Activated naive CD4-positive, alpha-beta T cell treated with Interleukin-2 at 50 U/mL for 16 hours (primary cell): ENCODE data around the gene ANKS1B.

Experiments
- DNase-seq: peaks from one replicate; pipeline ENCODE4 v3.0.0-alpha.2; 2020

ANKS1B gene

DNA sequence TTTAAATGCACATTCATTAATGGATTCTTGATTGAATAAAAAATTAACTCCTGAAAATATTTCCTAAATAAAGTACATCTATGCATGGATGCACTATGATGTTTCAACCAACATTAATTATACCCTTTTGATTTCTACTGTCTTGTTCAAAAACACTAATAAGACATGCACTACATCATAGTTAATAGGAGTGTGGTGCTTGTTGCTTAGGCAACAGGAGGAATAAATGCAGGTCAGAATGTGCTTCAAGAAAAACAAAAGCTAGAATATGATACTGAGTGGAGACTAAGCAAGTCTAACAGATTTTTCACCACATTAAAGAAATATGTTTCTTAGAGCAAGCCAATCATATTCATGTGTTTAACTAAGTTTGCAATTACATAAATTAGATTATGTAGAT lies 833.0 kb downstream of the ANKS1B start:
- no peak for DNase-seq

DNA sequence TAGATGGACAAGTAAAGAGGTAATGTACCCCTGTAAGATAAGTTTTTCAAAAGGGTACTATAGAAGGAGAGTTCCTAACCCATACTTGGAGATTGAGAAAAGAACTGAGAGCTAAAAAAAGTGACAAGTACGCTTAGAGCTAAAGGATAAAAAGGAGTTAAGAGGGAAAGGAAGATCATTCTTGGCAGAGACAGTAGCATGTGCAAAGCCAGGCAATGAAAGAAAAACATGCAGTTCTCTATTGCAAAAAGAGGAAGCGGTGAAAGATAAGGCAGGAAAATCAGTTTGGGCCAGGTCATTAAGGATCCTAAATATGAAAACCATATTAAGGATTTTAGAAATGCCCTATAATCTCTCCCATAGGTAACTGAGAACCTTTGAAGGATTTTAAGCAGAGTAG lies 837.6 kb downstream of the ANKS1B start:
- no peak for DNase-seq

DNA sequence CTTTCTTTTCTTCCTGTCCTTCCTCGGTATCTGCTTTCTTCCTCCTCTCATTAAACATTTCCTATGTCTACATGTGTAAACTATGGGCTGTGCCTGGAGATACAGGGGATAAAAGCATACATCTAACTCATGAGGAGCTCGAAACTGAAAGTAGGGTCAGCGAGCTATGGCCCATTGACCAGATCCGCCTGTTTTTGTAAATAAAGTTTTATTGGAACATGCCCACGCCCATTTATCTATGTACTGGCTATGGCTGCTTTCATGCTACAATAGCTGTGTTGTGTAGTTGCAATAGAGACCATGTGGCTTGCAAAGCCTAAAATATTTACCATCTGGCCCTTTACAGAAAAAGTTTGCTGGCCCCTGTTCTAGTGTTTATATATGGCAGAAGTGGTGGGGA lies 838.0 kb downstream of the ANKS1B start:
- DNase-seq: no peak

DNA sequence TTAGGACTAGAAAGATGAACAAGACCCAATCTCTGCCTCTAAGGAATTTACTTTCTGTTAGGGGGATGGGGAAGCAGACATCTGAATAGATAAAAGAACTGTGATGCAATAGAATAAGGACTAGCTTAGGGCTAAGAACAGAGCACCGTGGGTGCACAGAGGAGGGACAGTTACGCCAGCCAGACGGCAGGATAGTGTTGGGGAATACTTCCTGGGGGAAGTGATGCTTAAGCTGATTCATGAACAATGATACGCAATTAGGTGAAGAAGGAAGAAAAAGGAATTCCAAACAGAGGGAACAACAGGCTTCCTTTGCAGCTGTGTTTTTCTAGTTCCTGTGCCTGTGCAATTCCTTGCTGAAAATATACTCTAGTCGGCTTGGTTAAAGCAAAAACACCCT lies 838.6 kb downstream of the ANKS1B start:
- DNase-seq: no peak

DNA sequence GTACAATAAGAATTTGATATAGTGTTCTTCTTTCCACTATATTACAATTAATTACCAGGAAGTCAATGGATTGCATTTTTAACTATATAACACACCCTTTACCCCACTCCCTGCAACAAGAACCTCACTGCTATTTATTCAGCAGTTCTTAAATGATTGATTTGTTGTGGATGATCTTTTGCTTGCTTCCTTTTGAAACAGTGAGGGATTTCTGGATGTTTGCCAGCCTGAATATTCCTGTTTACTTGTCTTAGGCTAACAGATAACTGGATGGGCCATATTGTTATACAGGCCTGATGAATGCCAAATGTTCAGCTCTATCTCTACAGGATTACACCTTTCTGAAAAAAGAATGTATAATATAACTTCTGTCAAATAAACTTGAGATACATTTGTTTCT lies 842.1 kb downstream of the ANKS1B start:
- DNase-seq: no peak

DNA sequence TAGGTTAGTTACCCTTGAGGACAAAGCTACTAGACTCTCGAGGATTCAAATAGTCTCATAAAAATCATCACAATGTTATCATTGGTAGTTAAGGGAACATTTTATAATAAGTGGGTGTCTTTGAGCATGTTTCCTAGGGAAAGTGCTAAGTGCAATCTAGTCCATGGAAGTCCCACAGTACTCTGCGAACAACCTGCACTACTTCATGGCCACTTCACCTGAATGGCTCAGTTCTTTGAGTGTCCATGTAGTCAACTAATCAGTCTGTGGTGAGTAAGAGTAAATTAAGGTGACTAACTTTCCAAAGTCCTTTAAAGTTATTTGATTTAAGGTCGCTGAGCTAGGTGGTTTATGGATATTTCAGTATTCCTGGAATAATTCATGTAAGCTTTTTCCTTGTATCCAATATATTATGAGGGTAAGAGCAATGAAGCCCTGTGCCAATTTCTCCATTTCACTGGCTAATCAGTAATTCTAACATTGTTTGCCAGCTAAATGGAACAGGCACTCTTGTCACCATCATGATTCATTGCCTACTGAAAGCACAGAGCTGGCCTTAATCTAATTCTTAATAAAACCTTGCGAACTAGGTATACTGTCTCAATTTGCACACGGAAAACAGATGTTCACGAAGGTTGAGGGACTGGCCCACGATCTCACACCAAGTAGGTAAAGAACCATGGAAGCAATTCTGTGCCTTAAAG lies 844.6 kb downstream of the ANKS1B start:
- no peak for DNase-seq

DNA sequence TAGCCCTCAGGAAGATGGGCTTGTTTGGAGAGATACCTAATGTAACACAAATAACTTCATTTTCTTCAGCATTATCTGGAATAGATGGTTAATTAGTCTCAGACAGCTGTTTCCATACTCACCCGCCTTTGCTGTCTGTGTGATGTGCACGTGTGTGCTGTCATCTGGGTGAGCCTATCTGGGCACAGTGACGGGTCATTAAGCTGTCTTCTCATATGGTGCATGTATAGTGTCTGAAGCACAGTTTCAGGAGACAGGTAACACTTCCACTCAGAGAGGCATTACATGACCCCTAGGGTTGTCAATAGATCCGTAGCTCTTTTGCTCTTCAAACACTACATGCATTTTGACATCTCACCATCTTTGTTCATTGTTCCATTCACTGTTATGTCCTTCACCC lies 846.3 kb downstream of the ANKS1B start:
- no peak for DNase-seq

DNA sequence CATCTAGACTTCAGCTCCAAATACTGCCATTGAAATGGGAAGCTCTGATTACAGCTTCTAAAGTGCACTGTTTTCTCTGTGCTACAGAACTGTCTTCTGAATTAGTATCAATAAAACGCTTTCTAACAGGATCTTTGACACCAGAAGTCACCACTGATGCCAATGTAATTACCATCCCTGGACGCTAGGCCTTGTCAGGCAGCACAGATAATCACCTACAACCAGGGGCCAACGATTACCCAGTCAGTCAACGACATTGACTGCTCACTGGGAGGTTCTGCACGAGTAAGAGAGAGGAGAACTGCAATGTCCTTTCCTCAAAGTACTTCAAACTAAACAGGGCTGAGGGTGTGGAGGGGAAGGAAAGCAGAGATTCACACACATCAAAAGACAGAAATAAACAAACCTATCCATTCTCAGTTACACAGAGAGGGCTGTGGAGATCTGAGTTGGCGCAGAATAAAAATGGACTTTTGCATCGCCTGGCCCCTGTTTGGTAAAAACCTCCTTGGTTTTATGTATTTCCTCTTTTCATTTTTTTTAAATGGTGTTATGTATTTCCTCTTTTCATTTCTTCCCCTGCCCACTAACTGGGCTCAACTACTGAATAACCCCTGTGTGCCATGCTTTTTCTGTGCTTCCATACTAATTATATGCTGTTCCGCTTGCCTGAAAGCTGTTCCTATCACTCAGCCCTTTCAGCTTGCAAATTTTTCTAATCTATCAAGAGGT lies 847.4 kb downstream of the ANKS1B start:
- no peak for DNase-seq

DNA sequence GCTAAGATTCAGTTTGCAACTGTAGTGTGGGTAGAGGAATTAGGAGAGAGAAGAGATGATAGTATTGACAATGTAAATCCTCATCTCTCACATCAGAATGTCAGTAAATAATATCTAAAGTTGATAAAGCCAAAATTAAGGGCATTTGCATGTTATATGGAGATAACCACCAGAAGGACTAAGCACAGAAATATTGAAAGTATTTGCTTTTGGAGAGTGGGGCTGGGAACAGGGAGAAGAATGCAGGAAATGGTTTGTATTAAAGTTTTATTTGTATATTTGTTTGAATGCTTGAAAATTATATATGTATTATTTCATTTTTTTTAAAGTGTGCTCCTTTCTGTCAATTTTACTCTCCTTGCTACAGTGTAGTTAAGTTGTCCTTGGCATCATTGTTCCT lies 848.2 kb downstream of the ANKS1B start:
- DNase-seq: no peak

DNA sequence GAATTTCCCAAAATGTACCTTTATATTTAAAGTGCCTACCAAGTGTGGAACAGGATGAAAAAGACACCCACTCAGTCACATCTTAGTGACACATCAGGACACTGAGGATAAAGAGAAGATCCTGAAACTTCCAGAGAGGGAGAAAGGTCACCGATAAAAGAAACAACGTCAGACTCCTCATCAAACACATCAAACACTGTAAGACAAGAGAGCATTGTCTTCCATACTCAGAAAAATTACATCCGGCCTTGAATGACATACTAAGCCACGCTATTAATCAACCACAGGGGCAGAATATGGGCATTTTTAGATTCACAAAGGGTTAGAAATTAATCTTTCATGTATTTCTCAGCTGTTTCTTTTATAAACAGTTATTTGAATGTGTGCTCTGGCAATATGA lies 849.4 kb downstream of the ANKS1B start:
- DNase-seq: no peak

DNA sequence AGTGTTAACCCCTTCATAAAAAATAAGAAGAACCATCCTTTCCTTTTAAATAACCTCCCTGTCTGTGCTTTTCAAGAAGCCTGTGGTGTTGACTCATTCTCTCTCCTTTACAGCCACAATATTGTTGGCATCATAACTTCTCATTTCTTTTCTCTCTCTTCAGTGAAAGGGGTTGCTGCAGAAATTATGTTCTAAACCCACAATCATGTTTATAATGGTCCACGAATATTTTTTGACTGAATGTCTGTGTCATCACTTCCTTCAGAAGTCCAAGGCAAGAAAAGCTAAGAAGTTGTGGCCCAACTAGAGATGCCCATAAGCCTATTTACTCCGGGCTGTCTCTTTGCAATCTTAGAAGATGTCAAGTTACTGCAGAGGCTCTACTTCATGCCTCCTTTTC lies 851.3 kb downstream of the ANKS1B start:
- no peak for DNase-seq

DNA sequence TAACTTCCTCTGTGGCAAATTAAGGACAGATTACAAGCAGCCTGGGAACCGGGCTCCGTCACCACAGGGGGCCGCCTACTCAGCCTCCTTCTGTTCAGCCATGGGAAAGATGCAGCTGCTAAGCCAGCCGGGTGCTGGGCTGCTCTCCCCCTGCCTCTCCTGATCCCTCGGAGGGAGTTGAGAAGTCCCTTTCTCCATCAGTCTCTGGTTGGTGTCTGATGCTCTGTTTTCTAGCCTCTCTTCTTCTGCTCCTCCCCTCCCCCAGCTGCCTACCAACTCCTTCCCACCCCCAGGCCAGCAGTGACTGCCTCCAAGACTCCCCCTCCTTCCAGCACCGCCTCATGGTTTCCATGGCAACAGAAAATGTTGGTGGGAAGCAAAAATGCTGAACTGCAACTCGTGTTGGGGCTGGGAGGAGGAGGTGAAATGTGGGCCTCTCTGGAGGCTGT lies 853.0 kb downstream of the ANKS1B start:
- no peak for DNase-seq

DNA sequence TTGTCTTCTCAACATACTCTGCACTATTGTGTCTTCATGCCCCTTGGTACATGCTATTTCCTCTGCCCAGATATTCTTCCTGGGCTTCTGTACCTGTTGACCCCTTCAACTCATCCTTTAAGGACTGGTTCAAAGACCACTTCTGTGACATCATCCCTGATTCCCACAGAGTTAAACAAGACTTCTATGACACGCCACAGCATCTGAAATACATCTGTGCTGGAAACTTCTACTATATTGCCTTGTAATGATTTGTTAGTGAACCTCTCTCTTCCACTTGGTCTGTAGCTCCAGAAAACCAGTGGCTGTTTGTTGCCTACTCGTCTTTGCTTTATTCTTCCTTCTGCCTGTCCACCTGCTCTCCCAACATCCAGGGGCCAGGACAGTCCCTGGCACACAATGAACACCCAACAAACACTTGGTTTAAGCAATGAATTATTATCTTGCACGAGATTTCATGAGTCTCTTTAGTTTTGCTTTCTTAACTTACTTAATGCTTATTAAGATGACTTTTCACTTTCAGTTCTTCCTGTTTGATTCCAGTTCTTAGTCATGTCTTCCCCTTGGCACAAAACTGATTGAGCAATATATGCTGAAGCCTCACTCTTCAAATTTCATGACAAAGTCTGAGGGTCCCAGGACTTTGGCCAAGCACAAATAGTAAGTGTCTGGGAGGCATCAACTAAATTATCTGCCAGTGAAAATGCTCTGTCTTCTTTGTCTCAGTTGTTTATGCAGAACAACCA lies 853.8 kb downstream of the ANKS1B start:
- no peak for DNase-seq

DNA sequence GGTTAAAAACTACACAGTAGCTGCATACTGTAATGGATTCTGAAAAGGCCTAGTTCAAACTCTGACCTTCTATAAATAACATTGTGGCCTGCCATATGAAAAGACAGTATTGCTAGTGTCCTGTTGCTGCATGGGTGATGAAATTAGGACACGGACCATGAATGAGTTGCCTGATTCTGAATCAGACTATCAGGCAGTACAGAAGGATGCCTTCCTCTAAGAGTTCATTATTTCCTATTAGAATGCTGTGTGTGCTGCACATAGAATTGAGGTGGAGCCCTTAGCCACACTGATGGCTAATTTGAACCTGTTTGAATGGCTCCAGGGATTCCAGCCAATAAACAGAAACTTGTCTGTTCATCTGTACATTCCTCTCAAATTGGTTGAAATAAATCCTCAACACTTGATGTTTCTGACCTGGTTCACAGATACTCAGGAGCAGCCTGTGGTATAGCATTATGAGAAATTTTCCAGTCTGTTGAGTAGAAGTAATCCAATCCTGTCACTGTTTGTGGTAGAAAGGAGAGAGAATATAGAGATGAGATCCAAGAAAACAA lies 856.4 kb downstream of the ANKS1B start:
- no peak for DNase-seq

DNA sequence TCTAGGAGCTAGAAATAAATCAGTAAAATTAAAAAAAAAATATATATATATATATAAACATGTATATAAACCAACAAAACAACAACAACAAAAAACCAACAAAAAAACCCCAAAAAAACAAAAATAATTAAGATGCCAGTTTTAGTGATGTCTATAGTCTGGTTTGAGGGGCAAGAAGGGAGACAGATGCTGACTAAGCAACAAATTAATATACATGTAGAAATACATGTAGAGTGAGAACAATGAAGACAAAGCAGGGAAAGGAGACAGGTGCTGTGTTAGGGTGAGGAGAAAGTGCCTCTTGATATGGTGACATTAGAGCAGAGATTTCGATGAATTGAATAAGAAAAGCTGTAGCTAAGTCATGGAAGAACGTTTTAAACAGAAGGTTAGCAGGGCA lies 861.8 kb downstream of the ANKS1B start:
- DNase-seq: no peak

DNA sequence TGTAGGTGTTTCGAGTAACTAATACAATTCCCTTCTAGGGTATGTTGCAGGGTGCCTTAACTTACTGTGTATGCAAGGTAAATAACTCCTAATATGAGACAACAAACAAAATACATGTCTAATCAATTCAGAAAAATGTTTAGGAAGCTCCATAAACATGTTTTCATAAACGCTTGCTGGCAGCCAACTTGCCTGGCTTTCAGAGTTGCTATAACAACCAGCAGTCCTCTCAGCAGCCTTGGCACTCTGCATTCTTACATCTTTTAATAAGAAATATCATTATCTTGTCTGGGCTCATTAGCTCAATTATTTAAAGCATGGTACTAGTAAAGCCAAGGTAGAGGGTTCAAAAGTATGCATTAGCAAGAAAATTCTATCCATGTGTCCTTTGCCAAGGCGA lies 862.2 kb downstream of the ANKS1B start:
- DNase-seq: no peak

DNA sequence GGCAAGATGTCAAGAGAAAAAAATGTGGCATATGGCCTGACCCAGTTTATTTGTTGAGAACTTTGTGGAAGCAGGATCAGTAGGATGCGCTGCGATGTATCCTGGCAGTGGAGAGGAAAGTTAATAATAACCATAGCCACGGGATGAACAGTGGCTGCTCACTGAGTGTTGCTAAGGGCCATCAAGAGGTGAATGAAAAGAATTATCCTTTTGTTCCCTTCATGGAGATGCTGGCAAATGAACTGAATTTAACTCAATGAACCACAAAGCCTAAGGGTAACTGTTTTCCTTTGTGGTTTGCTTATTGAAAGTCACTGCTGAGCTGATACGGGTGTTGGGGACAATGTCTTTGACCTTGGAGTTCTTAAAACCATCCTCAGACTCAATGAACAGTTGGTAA lies 863.2 kb downstream of the ANKS1B start:
- no peak for DNase-seq

DNA sequence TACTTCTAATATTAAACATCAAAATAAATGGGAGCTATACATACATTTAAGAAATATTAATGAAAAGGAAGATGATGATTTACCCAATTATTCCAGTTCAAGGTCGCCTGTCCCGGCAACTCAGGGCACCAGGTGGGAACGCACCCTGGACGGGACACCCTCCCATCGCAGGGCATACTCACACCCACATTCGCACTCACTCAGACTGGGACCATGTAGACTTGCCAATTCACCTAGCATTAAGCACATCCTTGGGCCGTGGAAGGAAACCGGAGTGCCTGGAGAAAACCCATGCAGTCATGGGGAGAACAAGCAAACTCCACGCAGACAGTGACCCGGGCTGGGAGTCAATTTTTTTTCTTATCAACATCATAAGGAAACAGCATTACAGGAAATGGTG lies 864.8 kb downstream of the ANKS1B start:
- no peak for DNase-seq

DNA sequence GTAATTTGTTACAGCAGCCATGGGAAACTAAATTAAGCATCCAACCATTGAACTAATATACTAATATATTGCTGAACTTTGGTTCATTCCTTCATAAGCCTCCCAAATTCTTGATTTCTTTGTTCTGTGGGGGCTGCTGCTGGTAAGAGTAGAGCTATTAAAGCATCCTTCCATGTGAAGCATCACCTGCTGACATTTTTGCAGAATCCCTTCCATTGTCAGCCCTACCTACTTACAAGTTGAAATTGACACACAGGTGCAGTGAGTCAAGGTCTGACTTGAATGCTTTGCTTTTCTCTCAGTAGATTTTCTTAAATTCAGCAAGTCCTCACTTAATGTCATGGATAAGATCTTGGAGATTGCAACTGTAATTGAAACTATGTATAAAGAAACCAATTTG lies 865.3 kb downstream of the ANKS1B start:
- DNase-seq: no peak

DNA sequence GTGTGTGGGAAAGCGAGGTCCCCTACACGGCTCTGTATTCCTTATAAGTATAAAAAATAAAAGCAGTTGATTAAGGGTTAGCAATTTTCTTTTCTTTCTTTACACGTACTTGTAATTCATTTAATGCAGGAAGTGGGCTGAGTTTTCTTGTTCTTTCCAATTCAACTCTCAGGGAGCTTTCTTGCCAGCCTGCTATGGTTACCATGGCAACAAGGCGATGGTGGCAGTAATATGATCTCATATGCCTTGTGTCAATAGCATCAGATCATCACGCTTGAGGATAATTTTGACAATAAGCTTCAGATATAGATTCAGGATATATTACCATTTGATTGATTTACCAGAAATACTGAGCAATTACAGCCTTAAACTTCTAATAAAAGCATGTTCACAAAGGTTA lies 873.1 kb downstream of the ANKS1B start:
- DNase-seq: no peak

DNA sequence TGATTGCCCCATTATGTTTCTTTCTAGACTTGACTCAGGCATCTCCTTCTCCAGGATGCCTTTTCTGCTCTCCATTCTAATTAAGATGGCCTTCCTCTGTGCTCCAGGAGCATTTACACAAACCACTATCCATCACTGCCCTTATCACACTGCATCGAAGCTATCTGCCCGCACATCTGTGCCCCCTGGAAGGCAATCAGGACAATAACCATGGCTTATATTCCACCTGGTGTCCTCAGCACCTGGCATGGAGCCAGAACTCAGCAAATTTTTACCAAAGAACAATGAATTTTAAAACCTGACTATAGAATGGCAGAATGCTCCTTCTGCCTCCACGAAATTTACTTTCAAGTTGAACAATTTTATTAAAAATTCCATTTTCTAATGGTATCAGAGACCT lies 873.9 kb downstream of the ANKS1B start:
- DNase-seq: no peak

DNA sequence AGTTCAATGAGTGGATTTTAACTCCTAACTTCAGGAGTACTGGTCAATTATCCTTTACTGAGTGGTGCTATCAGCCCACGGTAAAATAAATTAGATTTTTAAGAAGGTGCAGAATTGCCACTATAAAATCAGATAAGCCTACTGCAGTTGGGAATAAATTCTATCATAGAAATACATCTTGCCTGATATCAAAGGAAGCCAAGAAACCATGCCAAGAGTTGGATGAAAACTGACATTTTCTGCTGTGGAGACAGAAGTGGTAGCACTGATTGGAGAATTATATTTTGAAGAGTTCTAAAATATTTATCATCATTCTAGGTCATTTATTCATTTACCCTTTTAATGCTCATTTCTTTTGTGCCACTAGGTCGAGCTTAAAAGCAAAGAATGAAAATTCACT lies 874.5 kb downstream of the ANKS1B start:
- no peak for DNase-seq

DNA sequence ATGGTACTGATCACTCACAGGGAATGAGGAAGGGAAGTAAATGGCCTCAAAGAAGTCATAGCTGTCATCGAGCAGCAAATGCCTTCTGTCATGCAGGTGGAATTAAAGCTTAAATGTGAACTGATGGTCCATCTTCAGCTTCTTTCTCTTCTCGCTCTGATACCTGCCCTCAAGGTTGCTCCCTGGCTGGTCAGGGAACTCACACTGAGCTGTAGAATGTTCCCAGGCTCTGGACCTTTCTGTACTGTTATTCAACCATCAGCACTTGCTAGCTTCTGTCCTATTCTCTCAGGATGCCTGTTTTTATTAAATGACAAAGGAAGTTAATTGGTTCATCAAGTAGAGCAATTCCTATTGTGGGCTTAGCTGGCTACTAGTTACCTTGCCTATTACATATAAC lies 875.8 kb downstream of the ANKS1B start:
- DNase-seq: no peak

DNA sequence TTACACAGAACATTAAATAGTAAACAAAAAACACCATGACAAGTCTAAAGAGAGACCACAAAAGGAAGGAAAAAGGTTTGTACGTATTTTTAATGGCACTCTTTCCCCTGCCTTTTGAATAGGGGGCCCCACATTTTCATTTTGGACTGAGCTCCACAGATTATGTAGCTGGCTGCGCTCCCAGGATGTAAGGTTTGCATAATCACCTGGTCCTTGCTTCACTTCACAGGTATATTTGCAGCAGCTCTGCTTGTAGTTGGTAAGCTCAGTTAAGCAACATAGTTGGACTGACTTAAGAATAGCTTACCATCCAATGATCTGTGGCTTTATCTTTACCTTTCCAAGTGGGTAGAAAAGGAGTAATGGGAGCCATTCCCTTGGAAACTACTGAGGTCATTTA lies 885.0 kb downstream of the ANKS1B start:
- no peak for DNase-seq
